ENCODE measurements around the gene EXOC3L1. TPM values are rescaled to one million over a fixed set of nuclear protein-coding genes. Genes with fewer than 3 reads are reported as not detected.

EXOC3L1 gene
- polyA plus RNA-seq, 2 of the 4 experiments (the other 2 are of a cell fraction), result 0.06 TPM; not detected in 1

GRCh38 chr16:67176662-67177061 lies 13.3 kb downstream of the EXOC3L1 start (continued):
- TF ChIP-seq BCL3 (IDR thresholded peaks at IDR 0.05) (no peak), USF2 (IDR thresholded peaks at IDR 0.05) (no peak), KDM5A (IDR thresholded peaks at IDR 0.05) (no peak), EHF (CRISPR knock-in tag; IDR thresholded peaks at IDR 0.05) (no peak), ZC3H11A (IDR thresholded peaks at IDR 0.05) (no peak), JUNB (IDR thresholded peaks at IDR 0.05) (no peak)

GRCh38 chr16:67174706-67175231 lies 15.2 kb downstream of the EXOC3L1 start:
- CTCF ChIA-PET, result interaction anchor here (0.7 to 20.5 kb wide), 10 partner anchors 11 to 307 kb away, joined by 3 to 314 read pairs (median 5); partner anchors contain the start of genes ATP6V0D1, B3GNT9, EXOC3L1 and FBXL8
- H3K4me2 ChIP-seq, result peak overlapping the region; percentile 88
- H3K4me1 ChIP-seq, result peaks cover 38% of the 10 kb centered on the region
- H3K4me3 ChIP-seq, result peak overlapping the region; percentile 50
- H3K9me3 ChIP-seq, result no peaks in the 10 kb centered on the region
- TF ChIP-seq BHLHE40 (IDR thresholded peaks at IDR 0.05; ENCODE audit: low read depth, low read length) (no peak), ELK1 (IDR thresholded peaks at IDR 0.05; ENCODE audit: low read depth, low read length) (no peak)
- WGBS (ENCODE audit: missing lambda C conversion rate), result 92% methylated on average over 23 of the region's 31 CpGs
- FAIRE-seq, result no peak
- no peak for DNase-seq (ENCODE audit: low read depth in 1 of 2, low spot score in 1 of 2)
- peak overlapping the region; percentile 84 to 87 for H3K27ac ChIP-seq
- POLR2A ChIA-PET, result interaction anchor here (0.6 to 1.2 kb wide), 2 partner anchors 10 to 14 kb away, joined by 3 to 7 read pairs; no protein-coding TSS in a partner anchor
- ATAC-seq, result no peak

GRCh38 chr16:67173808-67174705 lies 15.9 kb downstream of the EXOC3L1 start:
- H3K4me3 ChIP-seq, result peak overlapping the region; percentile 50
- POLR2A ChIA-PET, result interaction anchor here (0.5 to 1.2 kb wide), 6 partner anchors 11 to 154 kb away, joined by 3 to 7 read pairs (median 4); partner anchors contain the start of gene CBFB
- peaks cover 45% of the 10 kb centered on the region for H3K4me1 ChIP-seq
- CTCF ChIA-PET, result interaction anchor here (0.6 to 20.5 kb wide), 13 partner anchors 12 to 307 kb away, joined by 3 to 314 read pairs (median 4); partner anchors contain the start of genes ATP6V0D1, B3GNT9, EXOC3L1 and FBXL8
- WGBS (ENCODE audit: missing lambda C conversion rate), result 2% methylated on average over 37 of the region's 71 CpGs
- DNase-seq (ENCODE audit: low read depth in 1 of 2, low spot score in 1 of 2), result peak; percentile 89 to 91
- no peak for FAIRE-seq
- peak; percentile 59 to 82 for ATAC-seq
- H3K4me2 ChIP-seq, result peak overlapping the region; percentile 88
- H3K9me3 ChIP-seq, result no peaks in the 10 kb centered on the region
- peak overlapping the region; percentile 84 to 87 for H3K27ac ChIP-seq
- TF ChIP-seq HOXB5 (CRISPR knock-in tag; IDR thresholded peaks at IDR 0.05), result no peak
- no peak for TF ChIP-seq TP53 (CRISPR knock-in tag; IDR thresholded peaks at IDR 0.05)
- no peak for TF ChIP-seq FOXS1 (CRISPR knock-in tag; IDR thresholded peaks at IDR 0.05)
- no peak for TF ChIP-seq EP300 (IDR thresholded peaks at IDR 0.05)
- no peak for TF ChIP-seq KDM5A (IDR thresholded peaks at IDR 0.05)
- TF ChIP-seq ATOH8 (CRISPR knock-in tag; IDR thresholded peaks at IDR 0.05; ENCODE audit: low read depth), result no peak
- TF ChIP-seq MYC (IDR thresholded peaks at IDR 0.05; ENCODE audit: borderline replicate concordance, low read length), result peak; percentile 40; the same call in 1 of the 2 replicates
- TF ChIP-seq CBX2 (IDR thresholded peaks at IDR 0.05; ENCODE audit: borderline replicate concordance, low read depth), result no peak
- no peak for TF ChIP-seq KDM1A (IDR thresholded peaks at IDR 0.05; ENCODE audit: low read depth)
- TF ChIP-seq RAD21 (conservative IDR thresholded peaks at IDR 0.05 in 1 of 2, IDR thresholded peaks at IDR 0.05 in 1 of 2), result peak in 1 of 2 experiments; percentile 28; a peak in 2 of 5 replicates
- no peak for TF ChIP-seq RFX5 (IDR thresholded peaks at IDR 0.05)
- TF ChIP-seq ESRRA (IDR thresholded peaks at IDR 0.05; ENCODE audit: borderline replicate concordance, low read length), result no peak
- TF ChIP-seq GATA3 (IDR thresholded peaks at IDR 0.05; ENCODE audit: borderline replicate concordance), result peak; percentile 31; the same call in 1 of the 2 replicates
- TF ChIP-seq PBX3 (IDR thresholded peaks at IDR 0.05), result peak; percentile 63
- no peak for TF ChIP-seq ELK1 (IDR thresholded peaks at IDR 0.05; ENCODE audit: low read depth, low read length)
- no peak for TF ChIP-seq ZNF302 (CRISPR knock-in tag; IDR thresholded peaks at IDR 0.05)
- no peak for TF ChIP-seq JUNB (IDR thresholded peaks at IDR 0.05)
- peak; percentile 36; the same call in 1 of the 3 replicates for TF ChIP-seq BCL3 (IDR thresholded peaks at IDR 0.05)
- TF ChIP-seq SMC3 (IDR thresholded peaks at IDR 0.05), result peak; percentile 5; the same call in 1 of the 3 replicates

Measured in A549 (cell line).